Thoracic aorta (tissue), 2 donors: ENCODE data around the gene CPXCR1. TPM values are rescaled to one million over a fixed set of nuclear protein-coding genes. Genes with fewer than 3 reads are reported as not detected.
"Not testable (repeated sequence)": the region's sequence is repeated elsewhere in the genome, so short reads cannot be mapped to it uniquely, and the experiment has no call there.

Experiments used
- ATAC-seq: fragments of 150-250 bp; one replicate; pipeline ENCODE4 v1.8.0; 2017; ENCODE audit warnings: low read depth; ENCODE audit not compliant: insufficient number of reproducible peaks, low FRiP score
- DNase-seq: peaks from one replicate; pipeline ENCODE4 v3.0.0-alpha.2; 2020; ENCODE audit warnings: low spot score
- H3K27ac ChIP-seq, 2 donors: fragments of 200-600 bp; sonication (generic); 1 replicate in 1 of 2; 2 replicates in 1 of 2; pipeline ENCODE4 v1.5.1; 2016; ENCODE audit warnings: mild to moderate bottlenecking in 2 of 2, moderate library complexity in 2 of 2
- H3K27me3 ChIP-seq: fragments of 200-600 bp; sonication (generic); replicated peaks from 2 replicates; pipeline ENCODE4 v1.6.0; 2016; ENCODE audit warnings: mild to moderate bottlenecking; ENCODE audit not compliant: insufficient read depth
- H3K36me3 ChIP-seq: fragments of 200-600 bp; sonication (generic); one replicate; pipeline ENCODE4 v1.5.1; 2016
- H3K4me1 ChIP-seq, 2 donors: fragments of 200-600 bp; sonication (generic); 1 replicate in 1 of 2; 2 replicates in 1 of 2; pipeline versions ENCODE4 v1.5.1 to v1.6.0; 2016; ENCODE audit warnings: low read depth in 2 of 2, mild to moderate bottlenecking in 1 of 2; ENCODE audit not compliant: control insufficient read depth in 1 of 2
- H3K4me3 ChIP-seq: fragments of 200-600 bp; sonication (generic); 2 replicates; pipeline ENCODE4 v1.5.1; 2016; ENCODE audit warnings: mild to moderate bottlenecking
- H3K9me3 ChIP-seq: fragments of 200-600 bp; sonication (generic); 2 replicates; pipeline ENCODE4 v1.5.1; 2016
- CTCF ChIP-seq: fragments of 200-600 bp; sonication (generic); IDR thresholded peaks from one replicate; pipeline ENCODE4 v1.5.1; 2019; ENCODE audit warnings: antibody characterized with exemption
- total RNA-seq, 2 donors: library from RNA; depleted of rRNA; stranded (reverse); fragments of >200 nt; gene quantifications; one replicate each; pipeline versions ENCODE4 v1.1.0 to v1.2.3, GENCODE V29; 2016

CPXCR1 gene
- total RNA-seq = not detected

GRCh38 chrX:88746925-88747324 is at the start of gene CPXCR1:
Gene CPXCR1, plus strand, starts transcription at chrX:88747225. Its CDS starts 6,190 bp downstream, at chrX:88753415.
- H3K36me3 ChIP-seq = no peaks in the 10 kb centered on the region
- H3K27me3 ChIP-seq = no peaks in the 10 kb centered on the region
- H3K4me3 ChIP-seq = no peak within 1 kb of the TSS
- DNase-seq (no peak), ATAC-seq (no peak)
- no peaks in the 10 kb centered on the region for H3K4me1 ChIP-seq
- H3K9me3 ChIP-seq = no peaks in the 10 kb centered on the region
- no peak for TF ChIP-seq CTCF
- H3K27ac ChIP-seq = no peak within 1 kb of the TSS

- DNase-seq = no peak
- Histone ChIP-seq H3K27ac (no peak overlapping the region), H3K4me3 (no peak overlapping the region)
Observed at GRCh38 chrX:88735835-88736234, 11.2 kb upstream of the CPXCR1 start.

GRCh38 chrX:88746215-88746614 is 810 bp upstream of the CPXCR1 start:
- not testable (repeated sequence) for H3K9me3 ChIP-seq, H3K4me3 ChIP-seq, H3K36me3 ChIP-seq, H3K27ac ChIP-seq, H3K4me1 ChIP-seq, DNase-seq, H3K27me3 ChIP-seq, ATAC-seq

More at GRCh38 chrX:88735835-88736234, 11.2 kb upstream of the CPXCR1 start:
- TF ChIP-seq CTCF = no peak
- H3K9me3 ChIP-seq = no peaks in the 10 kb centered on the region
- no peak for ATAC-seq
- no peaks in the 10 kb centered on the region for H3K36me3 ChIP-seq
- no peaks in the 10 kb centered on the region for H3K4me1 ChIP-seq
- no peaks in the 10 kb centered on the region for H3K27me3 ChIP-seq

GRCh38 chrX:88752339-88752738 is 5.3 kb downstream of the CPXCR1 start:
- H3K4me3 ChIP-seq, H3K36me3 ChIP-seq, H3K27ac ChIP-seq, H3K4me1 ChIP-seq, ATAC-seq, H3K27me3 ChIP-seq, H3K9me3 ChIP-seq, DNase-seq: not testable (repeated sequence)

GRCh38 chrX:88789825-88790224 is 42.8 kb downstream of the CPXCR1 start:
- no peak for DNase-seq
- Histone ChIP-seq H3K27me3 (no peaks in the 10 kb centered on the region), H3K4me3 (no peak overlapping the region), H3K9me3 (no peaks in the 10 kb centered on the region), H3K4me1 (no peaks in the 10 kb centered on the region), H3K27ac (no peak overlapping the region), H3K36me3 (no peaks in the 10 kb centered on the region)
- ATAC-seq = no peak
- TF ChIP-seq CTCF = no peak
